ENCODE measurements around the gene GGT7.
"Not testable (repeated sequence)": the region's sequence is repeated elsewhere in the genome, so short reads cannot be mapped to it uniquely, and the experiment has no call there.

The GGT7 gene

DNA sequence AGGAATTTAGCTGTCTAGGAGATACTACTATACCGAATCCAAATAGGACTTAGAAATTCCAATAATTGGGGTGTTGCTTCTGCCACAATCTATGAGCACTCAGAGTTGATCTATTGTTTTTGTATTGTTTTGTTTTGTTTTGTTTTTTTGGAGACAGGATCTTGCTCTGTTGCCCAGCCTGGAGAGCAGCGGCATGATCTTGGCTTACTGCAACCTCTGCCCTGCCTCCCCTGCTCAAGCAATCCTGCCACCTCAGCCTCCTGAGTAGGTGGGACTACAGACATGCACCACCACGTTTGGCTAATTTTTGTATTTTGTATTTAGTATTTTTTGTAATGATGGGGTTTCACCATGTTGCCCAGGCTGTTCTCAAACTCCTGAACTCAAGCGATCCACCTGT lies 11.2 kb upstream of the GGT7 start:
- H3K4me3 ChIP-seq (ENCODE audit: control insufficient read depth, low read depth, low read length), result no peak overlapping the region
- TF ChIP-seq, protein P1, sequence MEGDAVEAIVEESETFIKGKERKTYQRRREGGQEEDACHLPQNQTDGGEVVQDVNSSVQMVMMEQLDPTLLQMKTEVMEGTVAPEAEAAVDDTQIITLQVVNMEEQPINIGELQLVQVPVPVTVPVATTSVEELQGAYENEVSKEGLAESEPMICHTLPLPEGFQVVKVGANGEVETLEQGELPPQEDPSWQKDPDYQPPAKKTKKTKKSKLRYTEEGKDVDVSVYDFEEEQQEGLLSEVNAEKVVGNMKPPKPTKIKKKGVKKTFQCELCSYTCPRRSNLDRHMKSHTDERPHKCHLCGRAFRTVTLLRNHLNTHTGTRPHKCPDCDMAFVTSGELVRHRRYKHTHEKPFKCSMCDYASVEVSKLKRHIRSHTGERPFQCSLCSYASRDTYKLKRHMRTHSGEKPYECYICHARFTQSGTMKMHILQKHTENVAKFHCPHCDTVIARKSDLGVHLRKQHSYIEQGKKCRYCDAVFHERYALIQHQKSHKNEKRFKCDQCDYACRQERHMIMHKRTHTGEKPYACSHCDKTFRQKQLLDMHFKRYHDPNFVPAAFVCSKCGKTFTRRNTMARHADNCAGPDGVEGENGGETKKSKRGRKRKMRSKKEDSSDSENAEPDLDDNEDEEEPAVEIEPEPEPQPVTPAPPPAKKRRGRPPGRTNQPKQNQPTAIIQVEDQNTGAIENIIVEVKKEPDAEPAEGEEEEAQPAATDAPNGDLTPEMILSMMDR (conservative IDR thresholded peaks at IDR 0.05; ENCODE audit: control insufficient read depth, insufficient read depth, low read depth, low read length), result no peak
- no peak for DNase-seq (ENCODE audit: low read depth)

DNA sequence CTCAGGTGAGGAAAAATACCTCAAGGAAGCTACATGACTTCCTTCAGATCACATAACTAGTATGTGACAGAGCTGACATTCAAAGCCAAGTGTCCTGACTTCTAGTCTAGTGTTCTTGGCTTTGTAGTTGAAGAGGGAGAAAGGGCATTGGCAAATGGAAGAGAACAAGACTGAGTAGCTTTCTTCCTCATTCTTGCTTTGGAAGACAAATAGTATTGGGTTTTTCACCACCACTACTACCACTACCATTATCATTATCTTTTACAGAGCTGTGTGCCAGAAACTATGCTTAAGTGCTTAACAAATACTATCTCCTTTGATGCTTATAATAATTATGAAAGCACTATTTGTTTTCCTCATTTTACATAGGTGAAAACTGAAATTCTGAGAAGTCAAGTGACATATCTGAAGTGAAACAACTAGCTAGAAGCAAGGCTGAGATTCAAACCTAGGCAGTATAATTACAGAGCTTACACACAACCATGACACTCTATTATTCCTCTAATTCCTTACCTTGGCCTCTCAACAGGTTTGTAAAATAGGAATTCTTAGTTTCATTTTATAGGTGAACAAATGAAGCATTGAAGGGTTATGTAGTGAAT lies 10.5 kb upstream of the GGT7 start:
- DNase-seq (ENCODE audit: low read depth), result no peak
- TF ChIP-seq, protein P1 (conservative IDR thresholded peaks at IDR 0.05; ENCODE audit: control insufficient read depth, insufficient read depth, low read depth, low read length), result no peak
- H3K4me3 ChIP-seq (ENCODE audit: control insufficient read depth, low read depth, low read length), result no peak overlapping the region

DNA sequence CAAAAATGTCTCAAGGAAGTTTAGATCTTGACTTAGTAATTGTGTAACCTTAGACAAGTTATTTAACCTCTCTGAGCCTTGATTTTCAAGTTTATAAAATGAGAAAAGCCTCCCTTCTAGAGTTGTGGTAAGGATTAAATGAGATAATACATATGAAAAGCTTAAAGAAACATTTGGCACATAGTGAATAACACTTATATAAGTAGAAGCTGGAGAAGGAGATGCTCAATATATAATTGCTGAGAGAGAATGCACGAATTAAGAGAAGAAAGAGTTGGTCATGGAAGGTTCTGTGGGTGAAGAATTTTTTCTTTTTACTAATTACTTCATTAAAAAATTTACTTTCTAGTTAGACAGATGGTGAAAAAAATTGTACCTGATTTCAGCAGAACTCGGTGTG lies 9.0 kb upstream of the GGT7 start:
- H3K4me3 ChIP-seq (ENCODE audit: control insufficient read depth, low read depth, low read length), result no peak overlapping the region
- TF ChIP-seq, protein P1 (conservative IDR thresholded peaks at IDR 0.05; ENCODE audit: control insufficient read depth, insufficient read depth, low read depth, low read length), result no peak
- DNase-seq (ENCODE audit: low read depth), result no peak

DNA sequence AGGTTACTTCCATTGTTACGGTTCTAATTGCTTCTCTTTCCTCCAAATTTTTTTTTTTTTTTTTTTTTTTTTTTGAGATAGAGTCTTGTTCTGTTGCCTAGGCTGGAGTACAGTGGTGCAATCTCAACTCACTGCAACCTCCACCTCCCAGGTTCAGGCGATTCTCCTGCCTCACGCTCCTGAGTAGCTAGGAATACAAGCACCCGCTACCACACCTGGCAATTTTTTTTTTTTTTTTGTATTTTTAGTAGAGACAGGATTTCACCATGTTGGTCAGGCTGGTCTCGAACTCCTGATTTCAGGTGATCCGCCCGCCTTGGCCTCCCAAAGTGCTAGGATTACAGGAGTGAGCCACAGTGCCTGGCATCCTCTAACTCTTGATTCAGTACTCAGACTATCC lies 8.3 kb upstream of the GGT7 start:
- H3K4me3 ChIP-seq (ENCODE audit: control insufficient read depth, low read depth, low read length); DNase-seq (ENCODE audit: low read depth): not testable (repeated sequence)

DNA sequence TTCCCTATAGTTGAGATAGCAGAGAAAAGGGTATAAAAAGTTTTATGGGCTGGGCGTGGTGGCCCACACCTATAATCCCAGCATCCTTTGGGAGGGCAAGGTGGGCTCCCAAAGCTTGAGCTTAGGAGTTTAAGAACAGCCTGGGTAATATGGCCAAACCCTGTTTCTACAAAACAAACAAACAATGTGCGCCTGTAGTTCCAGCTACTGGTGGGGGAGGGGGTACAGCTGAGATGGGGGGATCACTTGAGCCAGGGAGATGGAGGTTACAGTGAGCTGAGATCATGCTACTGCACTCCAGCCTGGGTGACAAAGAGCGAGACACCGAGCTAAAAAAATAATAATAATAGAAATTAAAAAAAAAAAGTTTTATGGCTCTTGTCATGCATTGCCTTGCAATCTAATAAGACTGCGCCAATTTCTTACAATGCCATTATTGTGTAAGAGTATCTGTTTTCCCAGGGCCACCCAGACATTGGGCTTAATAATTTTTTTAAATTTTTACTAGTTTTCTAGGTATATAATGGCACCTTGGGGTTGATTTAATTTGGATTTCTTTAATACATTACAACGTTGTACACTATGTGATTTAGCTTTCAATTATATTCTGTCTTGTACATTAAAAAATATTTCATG lies 7.7 kb upstream of the GGT7 start:
- no peak overlapping the region for H3K4me3 ChIP-seq (ENCODE audit: control insufficient read depth, low read depth, low read length)
- TF ChIP-seq, protein P1 (conservative IDR thresholded peaks at IDR 0.05; ENCODE audit: control insufficient read depth, insufficient read depth, low read depth, low read length), result no peak
- no peak for DNase-seq (ENCODE audit: low read depth)

DNA sequence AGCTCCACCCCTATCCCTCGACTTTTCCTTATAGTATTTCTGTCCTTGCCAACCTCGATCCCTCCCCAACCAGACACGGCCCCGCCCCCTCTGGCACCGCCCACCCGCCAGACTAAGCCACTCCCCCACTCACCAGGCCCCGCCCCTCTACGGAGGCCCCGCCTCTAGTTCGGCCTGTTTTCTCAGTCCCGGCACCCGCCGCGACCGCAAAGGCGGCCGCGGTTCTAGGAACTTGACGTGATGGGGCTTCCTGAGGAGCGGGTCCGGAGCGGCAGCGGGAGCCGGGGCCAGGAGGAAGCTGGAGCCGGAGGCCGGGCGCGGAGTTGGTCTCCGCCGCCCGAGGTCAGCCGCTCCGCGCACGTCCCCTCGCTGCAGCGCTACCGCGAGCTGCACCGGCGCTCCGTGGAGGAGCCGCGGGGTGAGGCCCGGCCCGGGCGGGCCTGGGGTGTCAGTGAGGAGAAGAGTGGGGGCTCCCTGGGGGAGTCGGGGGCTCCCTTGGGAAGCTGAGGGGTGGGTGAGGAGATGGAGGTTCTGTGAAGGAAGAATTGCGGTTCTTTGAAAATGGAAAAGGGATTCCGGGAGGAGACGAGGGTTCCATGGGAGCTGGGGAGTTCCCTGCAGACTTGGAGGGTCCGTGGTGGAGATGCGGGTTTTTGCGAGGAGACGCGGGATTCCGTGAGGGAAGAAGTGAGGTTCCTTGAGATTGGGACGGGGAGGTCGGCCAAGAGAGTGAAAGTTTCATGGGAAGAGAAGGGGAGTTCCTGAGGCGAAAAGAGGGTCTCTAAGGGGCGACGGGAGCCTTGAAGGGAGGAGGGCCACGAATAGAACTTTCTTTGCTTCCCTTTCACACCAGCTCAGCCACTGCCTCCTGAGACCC lies 4.0 kb upstream of the GGT7 start, which contains the start of gene ACSS2:
TSS of gene ACSS2 (plus strand) at position 207 of the 877 bp plus-strand sequence. CDS start at position 241, 34 bp downstream.
- TF ChIP-seq, protein P1 (conservative IDR thresholded peaks at IDR 0.05; ENCODE audit: control insufficient read depth, insufficient read depth, low read depth, low read length), result no peak
- DNase-seq (ENCODE audit: low read depth), result no peak
- H3K4me3 ChIP-seq (ENCODE audit: control insufficient read depth, low read depth, low read length), result peak within 1 kb of the TSS; percentile 84
